Omental fat pad (tissue), 4 donors: Measurements from ENCODE around the gene CTNND2. TPM values are rescaled to one million over a fixed set of nuclear protein-coding genes. Genes with fewer than 3 reads are reported as not detected.

Source experiments
- ATAC-seq: fragments of 150-250 bp; one replicate; pipeline ENCODE4 v1.9.1; 2016; ENCODE audit warnings: mild to moderate bottlenecking, moderate library complexity; ENCODE audit not compliant: low FRiP score
- DNase-seq: peaks from one replicate; pipeline ENCODE4 v3.0.0-alpha.2; 2019; ENCODE audit warnings: low spot score
- total RNA-seq, 4 donors: library from RNA; depleted of rRNA; stranded (reverse); fragments of >200 nt; gene quantifications; one replicate each; pipeline ENCODE4 v1.1.0, GENCODE V29; 2016
- TF ChIP-seq, protein P1 (sequence below), 3 donors: fragments of 450-650 bp; IDR thresholded peaks; one replicate each; pipeline ENCODE4 v1.5.1; 2016 to 2017; ENCODE audit warnings: antibody characterized with exemption in 3 of 3, mild to moderate bottlenecking in 3 of 3, moderate library complexity in 2 of 3

The CTNND2 gene
- total RNA-seq, 4 donors from 2014 or later: 0.16 to 1.3 (median 0.64) TPM

DNA sequence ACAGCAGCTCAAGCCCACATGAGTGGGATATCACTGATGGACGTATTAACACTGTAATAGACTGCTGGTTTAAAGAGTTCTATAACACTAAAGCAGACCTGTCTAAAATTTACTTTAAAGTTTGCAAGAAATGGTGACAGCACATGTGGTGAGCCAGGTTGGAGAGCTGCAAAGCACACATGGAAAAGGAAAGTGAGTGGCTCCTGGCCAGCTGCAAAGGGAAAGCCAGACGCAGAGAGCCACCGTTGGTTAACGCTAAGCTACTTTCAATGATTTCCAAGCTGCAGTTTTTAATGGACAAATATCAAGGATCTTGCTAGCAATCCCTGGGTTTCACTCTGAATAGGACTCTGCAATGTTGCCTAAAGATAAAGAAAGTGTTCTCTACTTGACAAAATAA lies 89.9 kb downstream of the CTNND2 start:
- DNase-seq: no peak
- TF ChIP-seq, protein P1, sequence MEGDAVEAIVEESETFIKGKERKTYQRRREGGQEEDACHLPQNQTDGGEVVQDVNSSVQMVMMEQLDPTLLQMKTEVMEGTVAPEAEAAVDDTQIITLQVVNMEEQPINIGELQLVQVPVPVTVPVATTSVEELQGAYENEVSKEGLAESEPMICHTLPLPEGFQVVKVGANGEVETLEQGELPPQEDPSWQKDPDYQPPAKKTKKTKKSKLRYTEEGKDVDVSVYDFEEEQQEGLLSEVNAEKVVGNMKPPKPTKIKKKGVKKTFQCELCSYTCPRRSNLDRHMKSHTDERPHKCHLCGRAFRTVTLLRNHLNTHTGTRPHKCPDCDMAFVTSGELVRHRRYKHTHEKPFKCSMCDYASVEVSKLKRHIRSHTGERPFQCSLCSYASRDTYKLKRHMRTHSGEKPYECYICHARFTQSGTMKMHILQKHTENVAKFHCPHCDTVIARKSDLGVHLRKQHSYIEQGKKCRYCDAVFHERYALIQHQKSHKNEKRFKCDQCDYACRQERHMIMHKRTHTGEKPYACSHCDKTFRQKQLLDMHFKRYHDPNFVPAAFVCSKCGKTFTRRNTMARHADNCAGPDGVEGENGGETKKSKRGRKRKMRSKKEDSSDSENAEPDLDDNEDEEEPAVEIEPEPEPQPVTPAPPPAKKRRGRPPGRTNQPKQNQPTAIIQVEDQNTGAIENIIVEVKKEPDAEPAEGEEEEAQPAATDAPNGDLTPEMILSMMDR (IDR thresholded peaks at IDR 0.05): no peak
- no peak for ATAC-seq

DNA sequence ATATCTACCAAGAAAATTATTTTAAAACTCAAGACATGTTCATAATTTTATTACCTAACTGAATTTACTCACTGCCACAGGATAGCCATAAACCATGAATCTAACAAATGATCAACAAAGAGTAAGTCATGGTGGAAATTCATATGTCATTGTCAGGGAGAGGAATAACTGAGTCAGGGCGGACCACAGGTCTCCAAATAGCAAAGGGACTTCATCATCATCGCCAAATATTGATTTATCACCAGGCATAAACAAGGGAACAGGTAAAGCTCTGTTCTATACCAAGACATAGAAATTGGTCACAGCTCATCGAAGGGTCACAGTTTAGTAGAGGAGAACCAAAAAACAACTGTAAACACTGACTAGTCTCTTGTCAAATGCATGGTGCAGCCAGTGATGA lies 94.8 kb downstream of the CTNND2 start:
- ATAC-seq: no peak
- TF ChIP-seq, protein P1 (IDR thresholded peaks at IDR 0.05): no peak
- no peak for DNase-seq

DNA sequence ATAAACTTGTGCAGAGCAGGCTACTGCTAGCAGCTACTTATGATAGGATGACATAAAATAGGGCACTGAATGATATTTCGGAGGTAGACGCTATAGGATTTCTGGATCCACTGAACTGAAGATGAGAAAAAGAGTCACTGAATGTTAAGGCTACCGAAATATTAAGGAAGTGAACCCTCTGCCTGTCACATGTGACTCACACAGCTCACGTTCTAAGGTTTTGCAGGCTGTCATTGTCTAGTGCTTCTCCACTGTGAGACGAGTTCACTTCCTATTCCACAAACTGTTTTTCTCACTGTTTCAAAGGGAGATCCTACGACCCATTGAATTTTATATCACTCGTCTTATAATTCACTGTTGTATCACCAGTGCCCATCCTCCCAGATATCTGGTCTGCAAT lies 100.8 kb downstream of the CTNND2 start:
- TF ChIP-seq, protein P1 (IDR thresholded peaks at IDR 0.05): no peak
- no peak for DNase-seq
- no peak for ATAC-seq

GRCh38 chr5:11801061-11801460 lies 103.2 kb downstream of the CTNND2 start:
- ATAC-seq: no peak
- no peak for DNase-seq
- TF ChIP-seq, protein P1 (IDR thresholded peaks at IDR 0.05): no peak

GRCh38 chr5:11797132-11797531 lies 107.1 kb downstream of the CTNND2 start:
- TF ChIP-seq, protein P1 (IDR thresholded peaks at IDR 0.05): no peak
- ATAC-seq (no peak), DNase-seq (no peak)

- TF ChIP-seq, protein P1 (IDR thresholded peaks at IDR 0.05): no peak
- DNase-seq (no peak), ATAC-seq (no peak)
These were observed 110.8 kb downstream of the CTNND2 start for GRCh38 chr5:11793396-11793795.

DNA sequence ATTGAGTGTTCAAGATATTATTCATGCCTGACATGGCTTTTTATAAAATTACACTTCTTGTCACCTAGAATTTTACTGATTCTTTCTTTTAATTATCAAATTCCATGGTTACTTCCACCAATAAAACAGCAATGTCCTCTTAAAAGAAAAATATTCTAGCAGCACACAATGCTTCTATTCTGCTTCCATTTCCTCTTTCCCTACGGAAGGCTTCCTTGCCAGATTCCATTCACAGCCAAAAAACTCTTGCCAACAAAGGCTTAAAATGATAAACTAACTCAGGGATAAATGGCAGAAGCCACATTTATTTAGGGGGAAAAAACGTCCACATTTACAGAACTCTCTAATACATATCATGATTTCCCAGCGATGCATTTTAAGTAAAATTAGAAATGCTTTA lies 111.6 kb downstream of the CTNND2 start:
- DNase-seq (no peak), ATAC-seq (no peak)
- TF ChIP-seq, protein P1 (IDR thresholded peaks at IDR 0.05): no peak
